Erythroblast (primary cell): Measurements from ENCODE around the gene FAM107A.
A peak's percentile ranks its signal among the peaks of the same experiment; 100 is the strongest.

Source experiments
- DNase-seq, 2 experiments: peaks; one replicate each; lab custom pipeline; 2025; lab: John Stamatoyannopoulos, UW
- GATA1 ChIP-seq: IDR thresholded peaks from 2 replicates; pipeline ENCODE4 v1.6.1; 2011; ENCODE audit warnings: low read depth, mild to moderate bottlenecking, control low read depth, low read length, moderate library complexity
- POLR2A ChIP-seq: IDR thresholded peaks from 2 replicates; pipeline ENCODE4 v1.6.1; 2011; ENCODE audit warnings: mild to moderate bottlenecking, low read length

Gene FAM107A

GRCh38 chr3:58568572-58569286 lies 8.5 kb downstream of the FAM107A start:
- no peak for TF ChIP-seq POLR2A
- TF ChIP-seq GATA1: no peak
- peak; percentile 53 to 75 for DNase-seq

DNA sequence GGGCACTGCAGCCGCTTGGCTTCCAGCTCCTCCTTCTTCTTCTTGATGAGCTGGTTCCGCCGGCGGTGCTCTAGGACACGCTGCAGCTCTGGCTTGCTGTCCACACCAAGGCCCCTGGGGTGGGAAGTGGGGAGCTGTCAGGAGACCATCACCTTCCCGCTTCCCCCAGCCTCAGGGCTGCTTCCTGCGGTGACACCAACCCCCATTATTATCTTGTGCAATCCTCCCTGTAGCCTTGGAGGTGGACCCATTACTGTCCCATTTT lies 10.0 kb downstream of the FAM107A start:
- no peak for TF ChIP-seq POLR2A
- TF ChIP-seq GATA1: no peak
- DNase-seq: no peak

- TF ChIP-seq POLR2A (no peak), GATA1 (no peak)
These were observed 10.6 kb downstream of the FAM107A start for GRCh38 chr3:58566398-58567250.

GRCh38 chr3:58565621-58566397 lies 11.4 kb downstream of the FAM107A start:
- TF ChIP-seq GATA1 (no peak), POLR2A (no peak)
- no peak for DNase-seq

More at GRCh38 chr3:58566398-58567250, 10.6 kb downstream of the FAM107A start:
- DNase-seq: no peak

GRCh38 chr3:58564456-58565160 lies 12.6 kb downstream of the FAM107A start:
- no peak for DNase-seq
- TF ChIP-seq GATA1 (no peak), POLR2A (no peak)

- TF ChIP-seq POLR2A (no peak), GATA1 (no peak)
- no peak for DNase-seq
These were observed 13.1 kb downstream of the FAM107A start for GRCh38 chr3:58564054-58564453.

DNA sequence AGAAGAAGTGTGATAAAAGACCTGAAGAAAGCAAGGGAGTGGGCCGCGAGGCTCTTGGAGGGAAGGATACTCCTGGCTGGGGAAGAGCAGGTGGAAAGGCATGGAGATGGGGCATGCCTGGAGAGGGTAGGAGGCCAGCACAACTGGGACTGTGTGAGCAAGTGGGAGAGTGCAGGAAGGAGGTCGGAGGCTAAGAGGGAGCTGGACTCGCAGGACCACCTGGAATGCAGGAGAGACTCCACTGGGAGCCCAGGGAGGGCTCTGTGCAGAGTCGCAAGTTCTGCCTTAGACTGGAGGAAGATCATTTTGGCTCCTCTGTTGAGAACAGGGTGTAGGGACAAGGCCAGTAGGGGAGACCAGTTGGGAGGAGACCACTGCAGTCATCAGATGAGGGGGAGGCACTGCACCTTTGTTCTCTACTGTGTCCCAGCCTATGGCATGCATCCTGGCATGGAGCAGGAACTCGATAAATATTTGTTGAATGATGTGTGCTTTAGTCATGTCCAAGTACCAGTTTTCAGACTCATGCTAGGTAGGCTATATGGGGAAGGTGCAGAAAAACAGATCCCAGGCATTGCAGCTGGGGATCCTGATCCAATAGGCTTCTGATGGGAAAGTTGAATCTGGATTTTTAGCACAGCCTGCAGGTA lies 13.7 kb downstream of the FAM107A start:
- no peak for DNase-seq
- TF ChIP-seq POLR2A (no peak), GATA1 (no peak)

DNA sequence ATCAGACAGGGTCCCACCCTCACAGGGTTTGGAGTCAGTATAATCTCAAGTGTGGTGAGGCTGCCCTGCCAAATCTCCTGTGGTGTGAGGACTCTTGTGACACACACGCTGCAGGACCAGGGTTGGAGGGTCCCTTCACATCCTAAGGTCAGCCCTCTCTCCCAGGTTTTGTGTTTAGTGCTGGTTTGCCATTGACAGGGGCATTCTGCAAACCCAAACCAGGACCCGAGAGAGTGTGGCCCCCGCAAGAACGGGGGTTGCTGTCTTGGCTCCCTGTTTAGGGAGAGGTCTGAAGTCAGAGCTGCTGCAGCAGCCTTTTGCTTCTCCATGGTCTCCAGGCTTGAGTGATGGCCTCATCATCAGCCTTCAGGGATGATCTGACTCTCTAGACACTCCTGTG lies 14.7 kb downstream of the FAM107A start:
- TF ChIP-seq GATA1 (no peak), POLR2A (no peak)

DNA sequence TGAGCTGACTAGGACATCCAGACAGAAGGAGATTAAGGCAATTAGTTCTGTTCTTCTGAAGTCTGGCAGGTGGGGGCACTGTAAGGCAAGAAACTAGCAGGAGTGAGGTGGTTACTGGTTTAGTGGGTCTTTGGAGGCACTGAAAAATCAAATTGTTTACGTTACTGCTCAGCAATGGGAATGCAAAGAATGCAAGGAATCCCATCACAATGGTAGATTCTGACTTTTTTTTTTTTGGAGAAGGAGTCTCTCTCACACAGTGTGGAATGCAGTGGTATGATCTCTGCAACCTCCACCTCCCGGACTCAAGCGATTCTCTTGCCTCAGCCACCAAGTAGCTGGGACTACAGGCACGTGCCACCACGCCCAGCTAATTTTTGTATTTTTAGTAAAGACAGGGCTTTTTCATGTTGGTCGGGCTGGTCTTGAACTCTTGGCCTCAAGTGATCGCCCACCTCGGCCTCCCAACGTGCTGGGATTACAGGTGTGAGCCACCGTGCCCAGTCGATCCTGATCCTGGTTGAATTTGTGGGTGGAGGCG lies 16.4 kb downstream of the FAM107A start:
- no peak for DNase-seq
- TF ChIP-seq POLR2A (no peak), GATA1 (no peak)

More for the DNA sequence above, 14.7 kb downstream of the FAM107A start:
- DNase-seq: no peak

- TF ChIP-seq POLR2A (no peak), GATA1 (no peak)
- no peak for DNase-seq
These were observed 17.6 kb downstream of the FAM107A start for GRCh38 chr3:58559586-58559985.

DNA sequence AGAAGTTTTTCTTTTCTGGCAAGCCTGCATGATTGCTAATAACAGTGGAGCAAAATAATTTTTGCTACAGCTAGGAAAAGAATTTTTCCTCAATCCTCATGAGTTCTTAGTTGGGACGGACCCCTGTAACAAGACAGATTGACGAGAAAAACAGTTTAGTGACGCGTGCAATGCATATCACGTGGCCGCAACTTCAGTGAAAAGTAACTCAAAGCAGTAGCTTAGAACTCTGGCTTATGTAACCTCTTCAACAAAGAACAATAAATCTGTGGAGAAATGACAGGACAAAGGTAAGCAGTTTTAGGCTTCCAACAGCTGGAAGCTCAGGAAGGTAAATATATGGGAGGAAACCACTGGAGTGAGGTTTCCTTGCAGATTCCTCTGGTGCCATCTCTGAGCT lies 19.7 kb downstream of the FAM107A start:
- DNase-seq: no peak
- TF ChIP-seq POLR2A (no peak), GATA1 (no peak)

DNA sequence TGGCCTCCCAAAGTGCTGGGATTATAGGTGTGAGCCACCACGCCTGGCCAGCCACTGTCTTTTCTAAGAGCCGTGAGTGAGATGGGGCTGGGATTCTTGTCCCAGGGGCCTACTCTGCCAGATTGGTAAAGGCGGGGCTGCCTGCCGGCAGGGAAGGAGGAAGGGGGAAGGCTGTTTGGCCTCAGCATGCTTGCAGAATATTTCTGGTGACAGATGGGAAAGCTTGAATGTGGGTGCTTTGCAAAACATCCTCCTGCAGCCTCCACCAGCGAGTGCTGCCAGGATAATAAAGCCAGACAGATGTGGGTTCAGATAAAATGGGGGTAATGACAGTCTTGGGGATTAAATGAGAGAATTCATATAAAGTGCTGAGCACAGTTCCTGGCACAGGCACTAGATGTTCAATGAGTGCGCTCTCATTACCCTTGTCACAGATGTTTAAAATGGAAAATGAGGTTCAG lies 20.4 kb downstream of the FAM107A start:
- DNase-seq: no peak
- TF ChIP-seq POLR2A (no peak), GATA1 (no peak)
